ENCODE data around the gene EFHD1.

- TF ChIP-seq CTCF (IDR thresholded peaks at IDR 0.05) (no peak), POLR2A (IDR thresholded peaks at IDR 0.05) (no peak)
These were observed 50.0 kb downstream of the EFHD1 start for GRCh38 chr2:232683368-232683767.

All from esophagus squamous epithelium (tissue), 4 donors.